Neuronal stem cell (in vitro differentiated cells): Measurements from ENCODE around the gene MED15.

Source experiments
- DNase-seq: peaks from one replicate; pipeline ENCODE4 v3.0.0-alpha.2; 2013; ENCODE audit warnings: low spot score
- H2AFZ ChIP-seq: one replicate; pipeline ENCODE4 v1.6.1; 2013; ENCODE audit warnings: mild to moderate bottlenecking, low read length, inconsistent platforms
- H2AK5ac ChIP-seq: 2 replicates; pipeline ENCODE4 v1.6.1; 2013; ENCODE audit warnings: low read depth, mild to moderate bottlenecking, inconsistent platforms, low read length, moderate library complexity, mixed read lengths
- H2BK120ac ChIP-seq: 2 replicates; pipeline ENCODE4 v1.6.1; 2013; ENCODE audit warnings: low read depth, mild to moderate bottlenecking, inconsistent platforms, low read length, moderate library complexity, mixed read lengths
- H2BK12ac ChIP-seq: one replicate; pipeline ENCODE4 v1.6.1; 2013; ENCODE audit warnings: low read length, inconsistent platforms
- H2BK15ac ChIP-seq: 2 replicates; pipeline ENCODE4 v1.6.1; 2013; ENCODE audit warnings: mild to moderate bottlenecking, low read length, inconsistent platforms, mixed read lengths
- H2BK5ac ChIP-seq: one replicate; pipeline ENCODE4 v1.6.1; 2013; ENCODE audit warnings: inconsistent platforms, mild to moderate bottlenecking, low read length, moderate library complexity
- H3K14ac ChIP-seq: one replicate; pipeline ENCODE4 v1.6.1; 2013; ENCODE audit warnings: low read length, inconsistent platforms
- H3K18ac ChIP-seq: 2 replicates; pipeline ENCODE4 v1.6.1; 2013; ENCODE audit warnings: low read length, inconsistent platforms
- H3K23ac ChIP-seq: 2 replicates; pipeline ENCODE4 v1.6.1; 2013; ENCODE audit warnings: low read depth, mild to moderate bottlenecking, mixed read lengths, low read length, inconsistent platforms; ENCODE audit not compliant: poor library complexity
- H3K27ac ChIP-seq: replicated peaks from 3 replicates; pipeline ENCODE4 v1.5.1; 2013; ENCODE audit warnings: low read length, inconsistent platforms
- H3K27me3 ChIP-seq, 3 experiments: 2 replicates each; pipeline ENCODE4 v1.6.1; 2013; ENCODE audit warnings: low read length in 3 of 3, mild to moderate bottlenecking in 2 of 3, inconsistent platforms in 1 of 3, low read depth in 1 of 3, mixed read lengths in 1 of 3, moderate library complexity in 1 of 3; ENCODE audit not compliant: control insufficient read depth in 3 of 3, insufficient read depth in 3 of 3
- H3K36me3 ChIP-seq, 2 donors: replicated peaks in 1 of 2; 2 replicates each; pipeline ENCODE4 v1.6.1; 2013; ENCODE audit warnings: low read length in 2 of 2; ENCODE audit not compliant: control insufficient read depth in 2 of 2, insufficient read depth in 2 of 2
- H3K4ac ChIP-seq: 2 replicates; pipeline ENCODE4 v1.6.1; 2013; ENCODE audit warnings: inconsistent platforms, mild to moderate bottlenecking, low read length, moderate library complexity
- H3K4me1 ChIP-seq, 2 donors: 1 replicate in 1 of 2; 2 replicates in 1 of 2; pipeline ENCODE4 v1.6.1; 2013; ENCODE audit warnings: low read length in 2 of 2, low read depth in 1 of 2; ENCODE audit not compliant: control insufficient read depth in 2 of 2, insufficient read depth in 1 of 2
- H3K4me2 ChIP-seq: one replicate; pipeline ENCODE4 v1.6.1; 2013; ENCODE audit warnings: mild to moderate bottlenecking, low read length, inconsistent platforms; ENCODE audit not compliant: insufficient read depth, poor library complexity, severe bottlenecking
- H3K4me3 ChIP-seq, 2 donors: 2 replicates each; pipeline ENCODE4 v1.5.1; 2013; ENCODE audit warnings: low read length in 2 of 2, mild to moderate bottlenecking in 2 of 2, inconsistent platforms in 1 of 2, moderate library complexity in 1 of 2
- H3K79me1 ChIP-seq: one replicate; pipeline ENCODE4 v1.6.1; 2013; ENCODE audit warnings: low read depth, mild to moderate bottlenecking, inconsistent platforms, low read length, moderate library complexity
- H3K9ac ChIP-seq: one replicate; pipeline ENCODE4 v1.6.1; 2013; ENCODE audit warnings: mild to moderate bottlenecking, low read depth, low read length, inconsistent platforms; ENCODE audit not compliant: poor library complexity
- H3K9me3 ChIP-seq, 2 donors: replicated peaks in 1 of 2; 2 replicates each; pipeline versions ENCODE3 to v1.6.1; 2013; ENCODE audit warnings: low read length in 2 of 2, mild to moderate bottlenecking in 2 of 2, inconsistent platforms in 1 of 2, low read depth in 1 of 2, mixed read lengths in 1 of 2, moderate library complexity in 1 of 2; ENCODE audit not compliant: control insufficient read depth in 2 of 2, insufficient read depth in 1 of 2
- H4K8ac ChIP-seq: one replicate; pipeline ENCODE4 v1.6.1; 2013; ENCODE audit warnings: low read depth, mild to moderate bottlenecking, inconsistent platforms, low read length, moderate library complexity
- H4K91ac ChIP-seq: one replicate; pipeline ENCODE4 v1.6.1; 2013; ENCODE audit warnings: low read length, low read depth, mild to moderate bottlenecking, inconsistent platforms; ENCODE audit not compliant: poor library complexity
- WGBS, 2 donors: extraction: QIAGEN DNeasy Blood & Tissue Kit; methylation state at CpG; one replicate each; pipeline ENCODE4 v1.1.7; 2013; ENCODE audit warnings: missing lambda C conversion rate in 2 of 2, mixed read lengths in 1 of 2; ENCODE audit not compliant: insufficient read length in 2 of 2, insufficient replicate concordance in 1 of 2; ENCODE audit errors: extremely low coverage in 2 of 2; 5-methylcytosine and 5-hydroxymethylcytosine counted together

MED15 gene

DNA sequence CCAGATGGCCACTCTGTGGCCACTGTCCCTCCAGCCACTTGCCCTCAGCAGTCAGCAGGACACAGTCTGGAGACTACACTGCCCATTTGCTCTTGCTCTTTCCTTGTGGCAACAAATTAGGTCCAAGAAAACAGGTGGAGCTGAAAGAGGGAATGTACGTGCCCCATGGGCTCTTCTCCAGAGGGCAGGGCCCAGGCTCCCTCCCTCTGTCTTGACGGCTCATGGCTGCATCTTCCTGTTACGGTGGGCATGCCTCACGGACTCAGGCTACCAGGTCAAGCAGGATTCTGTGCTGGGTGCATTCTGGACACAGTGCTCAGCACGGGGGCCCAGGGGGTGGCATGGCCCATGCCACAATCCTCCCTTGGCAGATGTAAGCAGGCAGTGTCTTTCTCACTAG, 71.3 kb downstream of the MED15 start:
- no peak overlapping the region for H2AFZ ChIP-seq
- H3K4ac ChIP-seq, result no peak overlapping the region
- no peak overlapping the region for H2BK5ac ChIP-seq
- H3K4me2 ChIP-seq, result no peak overlapping the region
- no peaks in the 10 kb centered on the region for H3K9me3 ChIP-seq
- no peak for DNase-seq
- no peak overlapping the region for H2BK12ac ChIP-seq
- no CpG with 5 or more reads among the region's 5 CpGs for WGBS, 2 donors
- peaks cover 51 to 96% of the 10 kb centered on the region in 2 donors for H3K36me3 ChIP-seq
- no peak overlapping the region for H2BK120ac ChIP-seq
- H3K4me3 ChIP-seq, result no peak overlapping the region
- no peaks in the 10 kb centered on the region for H3K4me1 ChIP-seq
- H3K9ac ChIP-seq, result no peak overlapping the region
- H4K8ac ChIP-seq, result no peak overlapping the region
- H3K79me1 ChIP-seq, result peaks cover 4% of the 10 kb centered on the region
- H2BK15ac ChIP-seq, result no peak overlapping the region
- no peak overlapping the region for H2AK5ac ChIP-seq
- no peak overlapping the region for H4K91ac ChIP-seq
- no peak overlapping the region for H3K14ac ChIP-seq
- no peaks in the 10 kb centered on the region for H3K27me3 ChIP-seq
- no peak overlapping the region for H3K18ac ChIP-seq
- no peak overlapping the region for H3K27ac ChIP-seq
- H3K23ac ChIP-seq, result no peak overlapping the region

DNA sequence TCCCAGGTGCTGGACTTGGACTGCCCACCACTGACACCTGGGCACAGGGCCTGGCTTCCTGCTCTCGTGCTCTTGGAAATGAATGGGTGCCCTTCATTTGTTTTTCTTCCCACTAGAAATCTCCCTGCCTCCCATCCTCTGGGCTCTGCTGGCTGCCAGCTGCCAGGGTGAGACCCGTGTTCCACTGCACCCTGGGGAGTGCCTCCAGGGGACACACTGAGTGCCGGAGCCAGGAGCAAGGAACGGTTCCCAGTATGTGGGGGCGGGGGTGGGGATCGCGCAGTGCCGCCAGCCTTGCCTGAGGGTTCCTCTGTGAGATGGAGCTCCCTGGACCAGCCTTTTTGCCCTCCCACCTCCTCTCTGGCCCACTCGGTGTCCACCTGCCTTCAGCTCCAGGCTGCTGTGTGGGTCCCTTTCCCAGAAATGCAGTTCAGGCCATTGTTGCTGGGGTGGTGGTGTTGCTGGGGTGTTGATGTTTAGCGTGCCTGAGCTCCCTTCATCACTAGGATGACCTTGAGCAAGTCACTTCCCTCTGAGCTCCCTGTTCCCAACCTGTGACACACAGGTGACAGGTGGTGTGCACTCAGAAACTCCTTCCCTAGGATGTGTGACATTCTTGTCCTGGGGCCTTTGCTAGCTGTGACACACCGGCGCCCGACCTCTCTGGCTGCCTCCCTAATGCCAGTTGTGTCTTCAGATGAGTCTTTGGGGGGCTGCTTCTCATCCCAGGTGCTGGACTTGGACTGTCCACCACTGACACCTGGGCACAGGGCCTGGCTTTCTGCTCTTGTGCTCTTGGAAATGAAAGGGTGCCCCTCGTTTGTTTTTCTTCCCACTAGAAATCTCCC, 72.1 kb downstream of the MED15 start:
- no peak overlapping the region for H2BK15ac ChIP-seq
- H2BK5ac ChIP-seq, result no peak overlapping the region
- no peak overlapping the region for H3K9ac ChIP-seq
- no peak overlapping the region for H3K27ac ChIP-seq
- H3K4me1 ChIP-seq, result no peaks in the 10 kb centered on the region
- H2AFZ ChIP-seq, result no peak overlapping the region
- no peak overlapping the region for H4K8ac ChIP-seq
- peak overlapping the region in 1 of 2 donors; percentile 63 for H3K4me3 ChIP-seq
- no peaks in the 10 kb centered on the region for H3K27me3 ChIP-seq
- H3K4ac ChIP-seq, result no peak overlapping the region
- H2BK12ac ChIP-seq, result no peak overlapping the region
- no peak overlapping the region for H2AK5ac ChIP-seq
- H3K18ac ChIP-seq, result no peak overlapping the region
- no peak overlapping the region for H2BK120ac ChIP-seq
- H3K4me2 ChIP-seq, result no peak overlapping the region
- peaks cover 52 to 96% of the 10 kb centered on the region in 2 donors for H3K36me3 ChIP-seq
- no CpG with 5 or more reads among the region's 14 CpGs for WGBS, 2 donors
- no peak overlapping the region for H4K91ac ChIP-seq
- H3K14ac ChIP-seq, result no peak overlapping the region
- H3K23ac ChIP-seq, result peak overlapping the region; percentile 69
- H3K79me1 ChIP-seq, result peaks cover 3% of the 10 kb centered on the region
- DNase-seq, result no peak
- H3K9me3 ChIP-seq, result no peaks in the 10 kb centered on the region

DNA sequence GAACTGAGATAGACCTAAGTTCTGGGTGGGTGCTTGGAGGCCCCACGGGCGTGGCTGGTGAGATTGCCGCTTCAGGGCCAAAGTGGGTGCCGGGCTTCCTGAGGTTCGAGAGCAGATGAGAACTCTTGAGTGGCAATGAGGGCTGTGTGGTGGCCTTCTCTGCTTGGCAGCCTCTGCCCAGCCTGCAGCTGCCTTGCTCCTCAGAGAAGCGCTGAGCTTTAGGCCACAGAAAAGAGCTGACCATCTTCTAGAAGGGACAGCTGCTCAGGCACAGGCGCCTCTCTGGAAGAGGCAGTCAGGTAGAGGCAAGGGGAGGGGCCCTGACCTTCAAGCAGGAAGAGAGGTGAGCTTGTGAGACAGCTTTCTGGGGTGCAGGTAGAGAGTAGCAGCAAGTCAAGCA, 72.8 kb downstream of the MED15 start:
- WGBS, 2 donors, result no CpG with 5 or more reads among the region's 7 CpGs
- H2AK5ac ChIP-seq, result no peak overlapping the region
- H3K9me3 ChIP-seq, result no peaks in the 10 kb centered on the region
- no peak overlapping the region for H2BK120ac ChIP-seq
- H2BK15ac ChIP-seq, result no peak overlapping the region
- H3K4me1 ChIP-seq, result no peaks in the 10 kb centered on the region
- no peaks in the 10 kb centered on the region for H3K27me3 ChIP-seq
- no peak overlapping the region for H2AFZ ChIP-seq
- H2BK12ac ChIP-seq, result no peak overlapping the region
- peak overlapping the region; percentile 1 for H2BK5ac ChIP-seq
- no peak overlapping the region for H3K18ac ChIP-seq
- peaks cover 3% of the 10 kb centered on the region for H3K79me1 ChIP-seq
- no peak overlapping the region for H3K14ac ChIP-seq
- no peak overlapping the region for H3K4me2 ChIP-seq
- H3K23ac ChIP-seq, result peak overlapping the region; percentile 10
- no peak overlapping the region for H3K4ac ChIP-seq
- no peak overlapping the region for H4K91ac ChIP-seq
- no peak overlapping the region for H3K27ac ChIP-seq
- no peak for DNase-seq
- H3K36me3 ChIP-seq, result peaks cover 52 to 96% of the 10 kb centered on the region in 2 donors
- H4K8ac ChIP-seq, result no peak overlapping the region
- H3K9ac ChIP-seq, result no peak overlapping the region
- no peak overlapping the region for H3K4me3 ChIP-seq

DNA sequence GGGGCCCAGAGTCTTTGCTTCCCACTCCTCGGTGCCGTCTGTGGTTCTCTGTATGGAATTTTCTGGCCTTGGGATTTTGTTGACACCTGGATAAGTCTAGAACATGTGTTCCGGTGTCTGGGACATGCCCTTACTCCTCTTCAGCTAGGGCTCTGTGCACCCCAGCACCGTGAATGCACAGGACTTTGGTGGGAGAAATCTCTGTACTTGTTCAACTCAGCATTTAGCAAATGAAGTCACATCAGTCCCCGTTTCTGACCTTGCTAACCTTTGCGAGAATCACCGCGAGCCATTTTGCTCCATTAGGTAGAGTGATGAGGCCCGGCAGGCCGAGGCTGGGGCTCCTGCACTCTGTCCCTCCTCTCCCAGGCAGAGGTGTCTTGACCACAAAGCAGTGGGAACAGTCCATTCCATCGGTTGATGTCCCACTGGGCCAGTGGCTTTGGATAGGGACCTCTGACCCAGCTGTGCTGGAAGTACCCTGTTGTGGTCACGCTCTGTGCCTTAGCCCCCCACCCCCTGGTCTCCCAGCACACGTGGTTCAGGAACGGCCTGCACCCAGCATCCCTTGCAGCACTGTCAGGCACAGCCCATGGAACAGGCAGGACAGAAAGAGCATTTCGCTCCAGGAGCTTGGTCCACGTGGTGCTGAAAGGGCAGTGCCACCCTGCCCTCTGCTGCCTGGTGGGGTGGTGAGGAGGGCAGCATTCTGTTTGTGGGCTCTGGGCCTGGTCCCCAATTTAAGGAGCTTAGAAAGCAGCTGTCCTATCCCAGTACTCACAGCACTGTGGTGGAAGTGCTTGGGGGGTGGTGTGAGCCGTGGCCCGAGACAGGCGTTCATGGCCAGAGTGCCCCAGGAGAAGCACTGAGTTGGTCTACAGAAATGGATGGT, 73.4 kb downstream of the MED15 start:
- Histone ChIP-seq H4K8ac (no peak overlapping the region), H3K4ac (no peak overlapping the region), H3K4me2 (no peak overlapping the region), H4K91ac (no peak overlapping the region), H2BK5ac (peak overlapping the region; percentile 1), H3K79me1 (peaks cover 3% of the 10 kb centered on the region), H3K9ac (peak overlapping the region; percentile 39), H2AFZ (no peak overlapping the region), H3K9me3 (no peaks in the 10 kb centered on the region), H3K36me3 (peaks cover 57 to 97% of the 10 kb centered on the region in 2 donors), H3K27me3 (no peaks in the 10 kb centered on the region), H3K4me1 (no peaks in the 10 kb centered on the region), H3K4me3 (no peak overlapping the region), H2AK5ac (no peak overlapping the region), H3K18ac (peak overlapping the region; percentile 12), H3K23ac (peak overlapping the region; percentile 53), H2BK12ac (peak overlapping the region; percentile 35), H3K27ac (no peak overlapping the region), H2BK120ac (no peak overlapping the region), H2BK15ac (no peak overlapping the region), H3K14ac (no peak overlapping the region)
- DNase-seq, result no peak
- no CpG with 5 or more reads among the region's 19 CpGs for WGBS, 2 donors
